ENCODE measurements around the gene SEC14L5.

The SEC14L5 gene

GRCh38 chr16:5018793-5019192, 60.7 kb downstream of the SEC14L5 start:
- peak; percentile 69 for DNase-seq

GRCh38 chr16:5019775-5020174, 61.6 kb downstream of the SEC14L5 start:
- DNase-seq, result no peak

GRCh38 chr16:5020551-5020950, 62.4 kb downstream of the SEC14L5 start:
- DNase-seq, result no peak

GRCh38 chr16:5022521-5022920, 64.4 kb downstream of the SEC14L5 start:
- no peak for DNase-seq

GRCh38 chr16:5024632-5025031, 66.5 kb downstream of the SEC14L5 start:
- peak; percentile 17 for DNase-seq

- peak; percentile 49 for DNase-seq
Observed at GRCh38 chr16:5025171-5025632, 67.1 kb downstream of the SEC14L5 start.

GRCh38 chr16:5026664-5027063, 68.5 kb downstream of the SEC14L5 start:
- DNase-seq, result no peak

- DNase-seq, result no peak
Observed at GRCh38 chr16:5027086-5027485, 69.0 kb downstream of the SEC14L5 start.

GRCh38 chr16:5027575-5028235, 69.6 kb downstream of the SEC14L5 start:
- no peak for DNase-seq

- no peak for DNase-seq
Observed at GRCh38 chr16:5028950-5029475, 70.9 kb downstream of the SEC14L5 start.

- DNase-seq, result no peak
Observed at GRCh38 chr16:5030251-5030870, 72.2 kb downstream of the SEC14L5 start.

GRCh38 chr16:5031601-5032000, 73.5 kb downstream of the SEC14L5 start:
- no peak for DNase-seq

- no peak for DNase-seq
Observed at GRCh38 chr16:5032748-5033167, 74.6 kb downstream of the SEC14L5 start.

GRCh38 chr16:5033256-5034166, 75.4 kb downstream of the SEC14L5 start, which contains the start of gene NAGPA:
TSS of gene NAGPA (minus strand) at chr16:5033935. CDS start at chr16:5033914, 21 bp downstream.
- DNase-seq, result peak; percentile 90

- no peak for DNase-seq
Observed at GRCh38 chr16:5034167-5034523, 76.0 kb downstream of the SEC14L5 start.

GRCh38 chr16:5035909-5036227, 77.7 kb downstream of the SEC14L5 start:
- DNase-seq, result no peak

GRCh38 chr16:5036228-5037156, 78.4 kb downstream of the SEC14L5 start:
- peak; percentile 49 for DNase-seq

GRCh38 chr16:5040451-5040850, 82.3 kb downstream of the SEC14L5 start:
- DNase-seq, result no peak

GRCh38 chr16:5041600-5042133, 83.5 kb downstream of the SEC14L5 start:
- DNase-seq, result no peak

- DNase-seq, result no peak
Observed at GRCh38 chr16:5042574-5043171, 84.5 kb downstream of the SEC14L5 start.

- DNase-seq, result no peak
Observed at GRCh38 chr16:5044011-5044540, 85.9 kb downstream of the SEC14L5 start.

All from midbrain (tissue), 1 donor.